Heart left ventricle (tissue), 13 donors: ENCODE measurements around the gene STX16.

Source experiments
- CTCF ChIP-seq, 12 donors: fragments of 200-600 bp; sonication (generic) in 4 of 12; IDR thresholded peaks; one replicate each; pipeline versions ENCODE4 v1.5.0 to v1.8.0; 2018 to 2022; ENCODE audit warnings: antibody characterized with exemption in 12 of 12, mild to moderate bottlenecking in 5 of 12
- POLR2A ChIP-seq, 2 donors: fragments of 450-650 bp; IDR thresholded peaks; one replicate each; pipeline ENCODE4 v1.6.1; 2017; ENCODE audit warnings: antibody characterized with exemption in 2 of 2, mild to moderate bottlenecking in 2 of 2, moderate library complexity in 2 of 2
- donor health status: ischemic (EF 13 %, LVEDD 7.1; RV severe dilation, severe dysfunction).
- donor health status: DM: no; HTN: yes; CAD: no.
- donor health status: DM: no; HTN: no; CAD: no.
- donor health status: ischemic (EF 25% LVEDD 6.9; RV normal size, moderate dysfunction).
- donor health status: ischemic (EF 25% LVEDD 5.7; RV mildly dilated, moderate dysfunction).
- donor health status: ischemic (EF 35%, LVEDD 5.7; RV mildly dilated, moderate dysfunction).
- donor health status: nonischemic (EF 11% LVEDD 7.7; RV severe dilation, severe dysfunction).
- donor health status: DM: yes; HTN: yes; CAD: no.
- donor health status: PGD.
- donor health status: ischemic (EF 29% LVEDD 5.4; RV normal size, mild dysfunction).
- donor health status: nonischemic (EF 23%, LVEDD 6.1; RV moderate dilation, normal function).

DNA sequence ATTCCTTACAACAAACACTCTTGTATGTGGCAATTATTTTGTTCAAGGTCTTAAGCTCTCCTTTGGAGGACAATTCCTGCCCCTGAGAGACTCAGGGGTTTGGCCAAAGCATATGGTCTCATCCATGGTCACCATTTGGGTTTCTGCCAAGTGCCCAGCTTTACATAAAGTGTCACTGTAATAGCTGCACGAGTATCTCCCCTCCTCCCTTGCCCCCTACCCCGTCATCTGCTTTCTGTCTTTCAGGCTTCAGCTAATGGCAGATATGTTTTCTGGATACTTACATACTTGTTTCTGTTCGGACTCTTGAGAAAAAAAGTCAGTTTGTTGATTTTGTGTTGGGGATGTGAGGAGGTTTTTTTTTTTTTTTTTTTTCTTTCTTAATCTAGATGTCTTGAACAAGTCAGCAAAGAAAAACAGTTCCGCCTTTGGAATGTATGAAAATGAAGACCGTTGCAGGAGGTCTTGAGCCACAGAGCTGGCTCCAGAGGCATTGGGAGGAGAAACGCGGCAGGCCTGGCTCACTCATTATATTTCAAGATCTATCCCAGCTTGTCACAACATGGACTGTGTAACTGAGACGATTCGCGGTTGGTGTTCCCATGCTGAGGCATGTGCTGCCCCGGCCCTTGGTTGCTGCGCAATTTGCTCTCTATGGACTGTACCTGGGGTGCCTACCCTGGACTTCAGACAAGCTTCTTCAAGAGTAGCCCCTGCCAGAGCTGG lies 32.6 kb upstream of the STX16 start:
- TF ChIP-seq CTCF (IDR thresholded peaks at IDR 0.05) (no peak), POLR2A (IDR thresholded peaks at IDR 0.05) (no peak)
